DND-41 (cell line): ENCODE results near the gene RGS6.

ENCODE experiments used
- ATAC-seq: fragments of 200-7000 bp; cut with Tn5 transposase; 3 replicates; pipeline ENCODE4 v1.9.1; 2021; ENCODE audit warnings: low read depth; ENCODE audit not compliant: insufficient read depth
- DNase-seq: peaks from one replicate; pipeline ENCODE4 v3.0.0-alpha.2; 2020
- H2AFZ ChIP-seq: 2 replicates; pipeline ENCODE4 v1.6.0; 2012; ENCODE audit warnings: low read depth, low read length
- H3K27ac ChIP-seq: 2 replicates; pipeline ENCODE4 v1.5.1; 2012; ENCODE audit warnings: low read length, inconsistent platforms
- H3K27me3 ChIP-seq: fragments of 200-600 bp; sonication (generic); 2 replicates; pipeline ENCODE4 v1.6.0; 2012; ENCODE audit warnings: low read length, mild to moderate bottlenecking, inconsistent platforms; ENCODE audit not compliant: insufficient read depth, poor library complexity
- H3K36me3 ChIP-seq: 2 replicates; pipeline ENCODE4 v1.5.1; 2012; ENCODE audit warnings: low read length, inconsistent platforms; ENCODE audit not compliant: insufficient read depth
- H3K4me1 ChIP-seq: 2 replicates; pipeline ENCODE4 v1.5.1; 2012; ENCODE audit warnings: mild to moderate bottlenecking, low read length; ENCODE audit not compliant: insufficient read depth
- H3K4me2 ChIP-seq: 2 replicates; pipeline ENCODE4 v1.6.0; 2012; ENCODE audit warnings: mild to moderate bottlenecking, moderate library complexity, low read length, inconsistent platforms; ENCODE audit not compliant: insufficient read depth
- H3K4me3 ChIP-seq, 2 experiments: fragments of 200-600 bp in 1 of 2; shearing (Covaris generic) in 1 of 2; 2 replicates each; pipeline ENCODE4 v1.5.1; 2012 to 2016; ENCODE audit warnings: inconsistent platforms in 2 of 2, low read length in 2 of 2, mild to moderate bottlenecking in 2 of 2, low read depth in 1 of 2, moderate library complexity in 1 of 2
- H3K79me2 ChIP-seq: 2 replicates; pipeline ENCODE4 v1.6.0; 2012; ENCODE audit warnings: low read length, inconsistent platforms; ENCODE audit not compliant: insufficient read depth
- H3K9ac ChIP-seq: 2 replicates; pipeline ENCODE4 v1.6.0; 2012; ENCODE audit warnings: low read depth, mild to moderate bottlenecking, inconsistent platforms, low read length, moderate library complexity
- H3K9me3 ChIP-seq: 2 replicates; pipeline ENCODE4 v1.5.1; 2012; ENCODE audit warnings: low read length, moderate library complexity, mild to moderate bottlenecking, inconsistent platforms; ENCODE audit not compliant: insufficient read depth, severe bottlenecking
- H4K20me1 ChIP-seq: 2 replicates; pipeline ENCODE4 v1.6.0; 2012; ENCODE audit warnings: low read length; ENCODE audit not compliant: insufficient read depth
- EZH2 ChIP-seq: IDR thresholded peaks from 3 replicates; pipeline ENCODE4 v1.6.1; 2012; ENCODE audit warnings: borderline replicate concordance, low read depth, mild to moderate bottlenecking, moderate library complexity, low read length, inconsistent platforms; ENCODE audit not compliant: severe bottlenecking
- TF ChIP-seq, protein P1 (sequence below): IDR thresholded peaks from 2 replicates; pipeline ENCODE4 v1.5.1; 2012; ENCODE audit warnings: borderline replicate concordance, low read length, moderate library complexity, mild to moderate bottlenecking; ENCODE audit not compliant: poor library complexity, severe bottlenecking; ENCODE audit errors: extremely low read depth

The RGS6 gene

GRCh38 chr14:72443256-72443655 is 511.0 kb downstream of the RGS6 start:
- no peak overlapping the region for H2AFZ ChIP-seq
- no peak for TF ChIP-seq EZH2
- TF ChIP-seq, protein P1, sequence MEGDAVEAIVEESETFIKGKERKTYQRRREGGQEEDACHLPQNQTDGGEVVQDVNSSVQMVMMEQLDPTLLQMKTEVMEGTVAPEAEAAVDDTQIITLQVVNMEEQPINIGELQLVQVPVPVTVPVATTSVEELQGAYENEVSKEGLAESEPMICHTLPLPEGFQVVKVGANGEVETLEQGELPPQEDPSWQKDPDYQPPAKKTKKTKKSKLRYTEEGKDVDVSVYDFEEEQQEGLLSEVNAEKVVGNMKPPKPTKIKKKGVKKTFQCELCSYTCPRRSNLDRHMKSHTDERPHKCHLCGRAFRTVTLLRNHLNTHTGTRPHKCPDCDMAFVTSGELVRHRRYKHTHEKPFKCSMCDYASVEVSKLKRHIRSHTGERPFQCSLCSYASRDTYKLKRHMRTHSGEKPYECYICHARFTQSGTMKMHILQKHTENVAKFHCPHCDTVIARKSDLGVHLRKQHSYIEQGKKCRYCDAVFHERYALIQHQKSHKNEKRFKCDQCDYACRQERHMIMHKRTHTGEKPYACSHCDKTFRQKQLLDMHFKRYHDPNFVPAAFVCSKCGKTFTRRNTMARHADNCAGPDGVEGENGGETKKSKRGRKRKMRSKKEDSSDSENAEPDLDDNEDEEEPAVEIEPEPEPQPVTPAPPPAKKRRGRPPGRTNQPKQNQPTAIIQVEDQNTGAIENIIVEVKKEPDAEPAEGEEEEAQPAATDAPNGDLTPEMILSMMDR: no peak
- H3K4me1 ChIP-seq: peaks cover 55% of the 10 kb centered on the region
- H4K20me1 ChIP-seq: no peaks in the 10 kb centered on the region
- no peaks in the 10 kb centered on the region for H3K36me3 ChIP-seq
- ATAC-seq: no peak
- no peak overlapping the region for H3K9ac ChIP-seq
- H3K79me2 ChIP-seq: no peaks in the 10 kb centered on the region
- no peaks in the 10 kb centered on the region for H3K9me3 ChIP-seq
- H3K4me2 ChIP-seq: no peak overlapping the region
- H3K27me3 ChIP-seq: no peaks in the 10 kb centered on the region
- H3K27ac ChIP-seq: no peak overlapping the region
- no peak for DNase-seq
- no peak overlapping the region for H3K4me3 ChIP-seq

DNA sequence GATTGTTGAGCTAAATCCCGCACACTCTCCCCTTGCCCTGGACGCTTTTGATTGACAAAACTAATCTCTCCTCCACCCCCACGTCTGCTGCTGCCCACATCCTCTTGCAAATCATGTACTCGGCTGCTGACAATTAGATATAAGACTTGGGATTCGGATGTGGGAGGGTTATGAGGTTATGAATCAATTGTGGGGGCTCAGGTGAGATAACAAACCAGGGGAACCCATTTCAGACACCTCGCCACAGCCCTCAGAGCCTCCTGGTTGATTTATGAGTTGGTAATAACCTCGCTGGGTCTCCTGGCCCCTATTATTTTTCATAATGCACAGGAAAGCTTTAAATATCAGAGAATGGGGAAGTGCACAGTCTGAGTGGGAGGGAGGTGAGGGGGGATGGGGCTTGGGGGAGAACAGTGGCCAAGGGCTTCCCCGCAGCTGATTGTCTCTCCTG is 511.8 kb downstream of the RGS6 start:
- H3K79me2 ChIP-seq: no peaks in the 10 kb centered on the region
- no peak for TF ChIP-seq EZH2
- TF ChIP-seq, protein P1: no peak
- H3K9me3 ChIP-seq: no peaks in the 10 kb centered on the region
- H3K4me1 ChIP-seq: peaks cover 47% of the 10 kb centered on the region
- H3K4me3 ChIP-seq: no peak overlapping the region
- no peaks in the 10 kb centered on the region for H3K36me3 ChIP-seq
- H3K27ac ChIP-seq: no peak overlapping the region
- no peak overlapping the region for H2AFZ ChIP-seq
- no peak overlapping the region for H3K4me2 ChIP-seq
- no peak for ATAC-seq
- peak; percentile 59 for DNase-seq
- no peaks in the 10 kb centered on the region for H3K27me3 ChIP-seq
- H3K9ac ChIP-seq: no peak overlapping the region
- H4K20me1 ChIP-seq: no peaks in the 10 kb centered on the region

- Histone ChIP-seq H3K4me3 (no peak overlapping the region), H3K36me3 (no peaks in the 10 kb centered on the region), H2AFZ (no peak overlapping the region), H3K9me3 (no peaks in the 10 kb centered on the region), H3K79me2 (no peaks in the 10 kb centered on the region), H3K27me3 (no peaks in the 10 kb centered on the region), H3K9ac (no peak overlapping the region), H4K20me1 (no peaks in the 10 kb centered on the region), H3K4me1 (peaks cover 43% of the 10 kb centered on the region), H3K27ac (no peak overlapping the region), H3K4me2 (no peak overlapping the region)
- no peak for TF ChIP-seq EZH2
- TF ChIP-seq, protein P1: no peak
- DNase-seq: no peak
- ATAC-seq: no peak
Observed at GRCh38 chr14:72444701-72445100, 512.5 kb downstream of the RGS6 start.

DNA sequence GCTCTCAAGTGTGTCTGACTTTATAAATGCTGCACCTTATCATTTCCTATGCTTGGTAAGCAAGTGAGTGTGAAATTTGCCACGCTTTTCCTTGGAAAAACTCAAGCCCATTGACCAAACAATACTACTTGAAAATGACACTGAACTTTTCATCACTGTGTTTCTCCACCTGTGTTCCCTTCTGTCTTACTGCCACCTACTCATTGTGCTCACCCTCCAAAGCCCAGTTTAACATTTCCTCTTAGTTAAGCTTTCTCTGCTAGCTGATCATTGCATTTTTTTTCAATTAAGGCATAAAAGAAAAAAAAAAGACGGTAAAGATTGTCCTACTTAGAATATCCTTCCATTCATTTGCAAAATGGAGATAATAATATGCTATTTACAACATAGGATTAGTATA is 516.0 kb downstream of the RGS6 start:
- no peak for ATAC-seq
- H3K4me3 ChIP-seq: no peak overlapping the region
- no peaks in the 10 kb centered on the region for H3K79me2 ChIP-seq
- no peaks in the 10 kb centered on the region for H3K36me3 ChIP-seq
- no peaks in the 10 kb centered on the region for H3K9me3 ChIP-seq
- H3K4me1 ChIP-seq: peaks cover 46% of the 10 kb centered on the region
- H4K20me1 ChIP-seq: no peaks in the 10 kb centered on the region
- H3K27ac ChIP-seq: no peak overlapping the region
- H3K9ac ChIP-seq: no peak overlapping the region
- DNase-seq: no peak
- no peak overlapping the region for H3K4me2 ChIP-seq
- no peak overlapping the region for H2AFZ ChIP-seq
- TF ChIP-seq, protein P1: no peak
- no peaks in the 10 kb centered on the region for H3K27me3 ChIP-seq
